Endothelial cell of umbilical vein (primary cell): ENCODE data around the gene MMP14. TPM values are rescaled to one million over a fixed set of nuclear protein-coding genes. Genes with fewer than 3 reads are reported as not detected.

Source experiments
- BruUV-seq: library from RNA; stranded (reverse); fragments of 400-500 nt; replicated peaks from 2 replicates; lab custom pipeline; 2021; lab: Mats Ljungman, UMichigan
- CTCF ChIA-PET: fragments of 300-600, 350-600 bp; sonication (Branson Sonifier 250); formaldehyde crosslinking; loops from one replicate; lab custom pipeline; 2021; ENCODE audit warnings: antibody characterized with exemption, inconsistent platforms; lab: Charles Lee
- POLR2A ChIA-PET: fragments of 300-600, 350-600 bp; sonication (Branson Sonifier 250); formaldehyde crosslinking; loops from one replicate; lab custom pipeline; 2021; ENCODE audit warnings: antibody characterized with exemption, inconsistent platforms; lab: Charles Lee
- DNase-seq: peaks from one replicate; pipeline ENCODE4 v3.0.0-alpha.2; 2011; ENCODE audit warnings: low read depth, low spot score
- FAIRE-seq: peaks from 2 replicates; lab custom pipeline; 2011; peaks lifted over from hg19 to GRCh38; lab: Jason Lieb, UNC
- H2AFZ ChIP-seq: 2 replicates; pipeline ENCODE4 v1.6.0; 2012; ENCODE audit warnings: low read depth, low read length, control low read depth, inconsistent platforms
- H3K27ac ChIP-seq: 2 replicates; pipeline ENCODE4 v1.5.1; 2011; ENCODE audit warnings: low read depth, mild to moderate bottlenecking, control low read depth, low read length, moderate library complexity; ENCODE audit not compliant: insufficient read depth
- H3K27me3 ChIP-seq, 2 experiments: 2 replicates each; pipeline versions ENCODE4 v1.6.0 to v1.6.1; 2011; ENCODE audit warnings: low read length in 2 of 2, mixed read lengths in 1 of 2; ENCODE audit not compliant: control insufficient read depth in 2 of 2, insufficient read depth in 2 of 2
- H3K36me3 ChIP-seq, 2 experiments: 2 replicates in 1 of 2; 3 replicates in 1 of 2; pipeline ENCODE4 v1.5.1; 2011; ENCODE audit warnings: low read length in 2 of 2, mild to moderate bottlenecking in 1 of 2, moderate library complexity in 1 of 2; ENCODE audit not compliant: control insufficient read depth in 2 of 2, insufficient read depth in 2 of 2; ENCODE audit errors: extremely low read depth in 1 of 2
- H3K4me1 ChIP-seq: 3 replicates; pipeline ENCODE4 v1.5.1; 2011; ENCODE audit warnings: mild to moderate bottlenecking, low read length; ENCODE audit not compliant: control insufficient read depth, insufficient read depth; ENCODE audit errors: extremely low read depth
- H3K4me2 ChIP-seq: 2 replicates; pipeline ENCODE4 v1.6.1; 2011; ENCODE audit warnings: low read length, control low read depth, mixed read lengths; ENCODE audit not compliant: insufficient read depth
- H3K4me3 ChIP-seq, 3 experiments: fragments of 200-600 bp in 1 of 3; sonication (generic), shearing (Covaris generic) in 1 of 3; replicated peaks in 1 of 3; 2 replicates each; pipeline ENCODE4 v1.5.1; 2011 to 2016; ENCODE audit warnings: control low read depth in 3 of 3, low read length in 3 of 3, mild to moderate bottlenecking in 2 of 3, inconsistent platforms in 1 of 3, low read depth in 1 of 3, moderate library complexity in 1 of 3; ENCODE audit not compliant: insufficient read depth in 1 of 3
- H3K79me2 ChIP-seq: 2 replicates; pipeline ENCODE4 v1.6.0; 2012; ENCODE audit warnings: low read length, inconsistent platforms; ENCODE audit not compliant: control insufficient read depth, insufficient read depth
- H3K9ac ChIP-seq: replicated peaks from 2 replicates; pipeline ENCODE3; 2011; ENCODE audit warnings: low read length, control low read depth; ENCODE audit not compliant: insufficient read depth; ENCODE audit errors: extremely low read depth
- H3K9me1 ChIP-seq: replicated peaks from 3 replicates; pipeline ENCODE4 v1.6.0; 2011; ENCODE audit warnings: mild to moderate bottlenecking, low read length; ENCODE audit not compliant: control insufficient read depth, insufficient read depth; ENCODE audit errors: extremely low read depth
- H3K9me3 ChIP-seq: replicated peaks from 2 replicates; pipeline ENCODE4 v1.5.1; 2012; ENCODE audit warnings: low read length, inconsistent platforms; ENCODE audit not compliant: control insufficient read depth, insufficient read depth
- H4K20me1 ChIP-seq: replicated peaks from 2 replicates; pipeline ENCODE3; 2011; ENCODE audit warnings: mild to moderate bottlenecking, low read length; ENCODE audit not compliant: control insufficient read depth, insufficient read depth; ENCODE audit errors: extremely low read depth
- CTCF ChIP-seq, 2 donors: IDR thresholded peaks; 1 replicate in 1 of 2; 2 replicates in 1 of 2; pipeline ENCODE4 v1.5.1; 2011; ENCODE audit warnings: low read length in 2 of 2, mild to moderate bottlenecking in 2 of 2, moderate library complexity in 2 of 2, control low read depth in 1 of 2, inconsistent platforms in 1 of 2, low read depth in 1 of 2; ENCODE audit not compliant: insufficient read depth in 1 of 2; ENCODE audit errors: extremely low read depth in 1 of 2
- FOS ChIP-seq: IDR thresholded peaks from 2 replicates; pipeline ENCODE4 v1.6.1; 2011; ENCODE audit warnings: mild to moderate bottlenecking, low read length, moderate library complexity, borderline replicate concordance; ENCODE audit not compliant: insufficient read depth
- MAX ChIP-seq: IDR thresholded peaks from 2 replicates; pipeline ENCODE4 v1.6.1; 2011; ENCODE audit not compliant: insufficient read depth, insufficient read length
- MYC ChIP-seq: IDR thresholded peaks from one replicate; pipeline ENCODE4 v1.6.1; 2011; ENCODE audit warnings: mild to moderate bottlenecking, low read depth, low read length
- POLR2A ChIP-seq: IDR thresholded peaks from 2 replicates; pipeline ENCODE4 v1.6.1; 2012; ENCODE audit warnings: low read depth, mild to moderate bottlenecking, control low read depth, low read length
- dilution Hi-C: fragments of 300-500 bp; cut with MboI; formaldehyde crosslinking; loops from one replicate; pipeline ENCODE4 v1.15.0; 2019; ENCODE audit warnings: low sequenced_read_pairs; ENCODE audit not compliant: extremely low pct_ligation_motif_present
- intact Hi-C: fragments of 100-400 bp; cut with micrococcal nuclease; formaldehyde crosslinking; loops from one replicate; pipeline ENCODE4 v1.10.0; 2022
- polyA plus RNA-seq, 4 experiments: library from polyadenylated mRNA; depleted of rRNA in 3 of 4; stranded (reverse) in 3 of 4; unstranded in 1 of 4; fragments of >200 nt; gene quantifications; 2 replicates each; pipeline versions ENCODE4 v1.2.1 to v1.2.3, GENCODE V29; 2011 to 2012; ENCODE audit warnings: missing spikeins in 1 of 4
- total RNA-seq: library from RNA; stranded (reverse); gene quantifications from 2 replicates; pipeline ENCODE4 v1.2.3, GENCODE V29; 2021

MMP14 gene
- total and polyA plus RNA-seq, 2 donors (not counting 3 experiments of a cell fraction or from before 2014, with no cell fraction given) = 506 to 603 TPM

- POLR2A ChIA-PET = interaction anchor here (1.0 kb wide), 1 partner anchor 30 kb away, joined by 5 read pairs; no protein-coding TSS in a partner anchor
- H3K4me3 ChIP-seq = no peak overlapping the region
Measured at GRCh38 chr14:22852599-22852939, 16.2 kb downstream of the MMP14 start.

More at GRCh38 chr14:22852599-22852939, 16.2 kb downstream of the MMP14 start:
- Histone ChIP-seq H3K27me3 (no peaks in the 10 kb centered on the region), H3K9me3 (no peaks in the 10 kb centered on the region), H3K4me2 (no peak overlapping the region), H3K9ac (peak overlapping the region; percentile 84), H3K4me1 (peaks cover 55% of the 10 kb centered on the region), H3K36me3 (no peaks in the 10 kb centered on the region), H2AFZ (no peak overlapping the region), H3K79me2 (no peaks in the 10 kb centered on the region), H3K9me1 (no peaks in the 10 kb centered on the region), H4K20me1 (no peaks in the 10 kb centered on the region), H3K27ac (peak overlapping the region; percentile 98)
- TF ChIP-seq FOS (no peak), MYC (no peak), CTCF (IDR thresholded peaks at IDR 0.05; ENCODE audit: extremely low read depth in 1 of 2, insufficient read depth in 1 of 2, low read depth in 1 of 2, low read length in 2 of 2) (no peak), POLR2A (no peak), MAX (no peak)
- no peak for DNase-seq
- intact Hi-C loops (loop anchor here (2.0 to 10.0 kb wide), 2 partner anchors 86 to 378 kb away; partner anchors contain the start of gene OXA1L), dilution Hi-C loops (no loop called here)
- no peak for FAIRE-seq
- no TSS peak for BruUV-seq
- CTCF ChIA-PET = interaction anchor here (0.7 to 10.2 kb wide), 27 partner anchors 10 to 463 kb away, joined by 3 to 313 read pairs (median 4); partner anchors contain the start of genes LRP10, MMP14, MRPL52 and OXA1L
